ENCODE measurements around the gene GYPE. TPM values are rescaled to one million over a fixed set of nuclear protein-coding genes. Genes with fewer than 3 reads are reported as not detected.
A peak's percentile ranks its signal among the peaks of the same experiment; 100 is the strongest.
"Not testable (repeated sequence)": the region's sequence is repeated elsewhere in the genome, so short reads cannot be mapped to it uniquely, and the experiment has no call there.

The GYPE gene
- polyA plus RNA-seq (ENCODE audit: insufficient read length in 10 of 10), result 1 to 10 TPM in 9 of 10 donors, under 1 TPM in 1; 0.87 to 2.4 (median 1.8) TPM
- long read RNA-seq, donor 1, result 0 reads
- long read RNA-seq, donor 2, result 0 reads
- long read RNA-seq, donor 3, result 0 reads
- long read RNA-seq, donor 4, result 0 reads
- long read RNA-seq, donor 5, result 0 reads
- long read RNA-seq, donor 6, result 0 reads
- long read RNA-seq, donor 7, result 0 reads
- long read RNA-seq, donor 8, partial matches to known transcripts, result 0 of 2 reads
- long read RNA-seq, donor 8, other reads (novel, unspliced or antisense), result 0 of 2 reads
- long read RNA-seq, donor 9, result 0 reads

DNA sequence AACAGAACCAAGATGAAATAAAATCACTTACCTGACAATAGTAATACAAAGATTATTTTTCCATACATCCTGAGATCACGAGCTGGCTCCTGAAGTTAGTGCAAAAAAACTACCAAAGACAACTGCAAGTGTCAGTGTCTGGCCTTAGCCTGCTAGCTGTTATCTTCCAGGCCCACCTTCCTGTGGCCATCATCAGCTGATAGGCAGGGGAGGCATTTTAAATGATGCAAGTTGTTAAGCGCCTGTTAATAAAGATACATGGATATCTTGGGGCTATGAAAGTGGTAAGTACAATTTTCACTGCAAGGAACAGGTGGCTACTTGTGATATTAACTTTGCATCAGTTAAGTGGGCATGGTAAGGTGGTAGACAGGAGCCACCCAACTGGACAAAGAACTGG, at the start of gene GYPE:
GYPE (minus strand) TSS at position 120 of the 400 bp plus-strand sequence; CDS start at position 68, 52 bp downstream.
- DNase-seq, result not testable (repeated sequence)

DNA sequence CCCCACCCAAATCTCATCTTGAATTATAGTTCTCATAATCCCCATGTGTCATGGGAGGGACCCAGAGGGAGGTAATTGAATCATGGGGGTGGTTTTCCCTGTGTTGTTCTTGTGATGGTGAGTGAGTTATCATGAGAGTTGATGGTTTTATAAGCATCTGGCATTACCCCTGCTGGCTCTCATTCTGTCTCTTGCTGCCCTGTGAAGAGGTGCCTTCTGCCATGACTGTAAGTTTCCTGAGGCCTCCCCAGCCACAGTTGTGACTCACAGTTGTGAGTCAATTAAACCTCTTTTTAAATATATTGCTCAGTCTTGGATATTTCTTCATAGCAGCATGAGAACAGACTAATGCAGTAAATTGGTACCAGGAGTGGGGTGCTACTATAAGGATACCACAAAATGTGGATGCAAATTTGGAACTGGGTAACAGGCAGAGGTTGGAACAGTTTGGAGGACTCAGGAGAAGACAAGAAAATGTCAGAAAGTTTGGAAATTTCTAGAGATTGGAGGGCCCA, 46.2 kb upstream of the GYPE start:
- not testable (repeated sequence) for DNase-seq

DNA sequence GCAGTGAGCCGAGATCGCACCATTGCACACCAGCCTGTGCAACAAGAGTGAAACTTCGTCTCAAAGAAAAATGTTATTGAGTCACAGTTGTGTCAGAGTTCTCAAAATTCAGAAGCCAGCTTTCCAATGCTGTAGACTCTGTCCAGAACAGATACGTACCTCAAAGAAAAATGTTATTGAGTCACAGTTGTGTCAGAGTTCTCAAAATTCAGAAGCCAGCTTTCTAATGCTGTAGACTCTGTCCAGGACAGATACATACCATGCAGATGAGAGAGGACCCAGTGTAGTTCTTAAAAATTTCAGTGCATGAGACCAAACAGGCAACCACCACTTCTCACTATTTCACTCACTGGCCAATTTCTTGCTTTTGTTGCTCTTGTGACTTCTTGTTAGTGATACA, 45.6 kb upstream of the GYPE start:
- DNase-seq, result not testable (repeated sequence)

DNA sequence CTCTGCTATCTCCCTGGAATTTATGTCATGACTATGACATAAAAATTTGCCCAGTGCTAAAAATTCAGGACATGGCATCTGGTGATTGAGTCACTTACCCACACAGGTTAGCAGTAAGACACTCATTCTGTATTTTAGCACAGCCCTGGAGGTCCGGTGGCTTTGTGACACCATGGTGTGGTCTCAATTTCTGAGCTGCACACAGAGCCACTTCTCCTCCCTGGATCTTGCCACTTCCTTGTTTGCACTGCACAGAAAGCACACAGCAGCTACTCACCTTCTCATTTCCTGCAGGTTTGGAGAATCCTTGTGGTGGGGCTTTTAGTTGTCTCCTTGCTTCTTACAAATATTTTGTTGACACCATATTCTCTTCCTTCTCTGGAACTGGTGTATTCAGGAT, 44.8 kb upstream of the GYPE start:
- DNase-seq, result not testable (repeated sequence)

DNA sequence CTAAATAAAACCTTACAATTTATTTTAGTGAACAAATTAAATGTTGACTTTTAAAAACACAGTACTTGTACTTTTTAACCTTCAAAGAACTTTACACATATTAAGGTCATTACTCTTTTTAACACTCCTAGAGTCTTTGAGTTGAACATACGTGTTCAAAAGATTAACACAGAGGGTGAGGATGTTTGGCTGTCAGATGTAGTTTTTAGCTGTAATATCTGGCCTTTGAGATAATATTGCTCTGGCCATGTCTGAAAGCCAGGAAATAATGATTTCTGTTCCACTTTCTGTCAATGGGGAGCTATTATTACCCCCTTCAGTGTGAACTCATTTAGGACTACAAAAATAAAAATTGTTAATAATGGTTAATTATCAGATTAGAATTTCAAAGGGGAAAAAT, 42.1 kb upstream of the GYPE start:
- DNase-seq, result not testable (repeated sequence)

DNA sequence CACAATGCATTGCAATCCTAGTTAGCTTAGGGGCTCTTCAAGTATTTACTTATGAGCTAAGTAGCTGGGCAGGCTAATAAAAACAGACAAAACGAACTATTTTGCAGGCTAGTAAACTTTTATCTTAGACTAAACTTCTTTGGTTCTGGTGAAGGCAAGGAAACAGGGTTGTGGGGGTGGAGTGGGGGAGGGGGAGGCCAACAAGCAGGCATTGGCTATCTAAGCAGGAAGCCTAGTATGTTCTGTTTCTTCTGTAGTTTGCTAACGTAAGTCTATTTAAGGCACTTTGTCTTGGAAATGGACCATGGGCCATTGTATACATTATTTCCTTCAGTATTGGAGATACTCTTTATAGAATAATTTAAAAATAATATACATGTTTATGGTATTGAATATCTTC, 35.3 kb upstream of the GYPE start:
- DNase-seq, result not testable (repeated sequence)

DNA sequence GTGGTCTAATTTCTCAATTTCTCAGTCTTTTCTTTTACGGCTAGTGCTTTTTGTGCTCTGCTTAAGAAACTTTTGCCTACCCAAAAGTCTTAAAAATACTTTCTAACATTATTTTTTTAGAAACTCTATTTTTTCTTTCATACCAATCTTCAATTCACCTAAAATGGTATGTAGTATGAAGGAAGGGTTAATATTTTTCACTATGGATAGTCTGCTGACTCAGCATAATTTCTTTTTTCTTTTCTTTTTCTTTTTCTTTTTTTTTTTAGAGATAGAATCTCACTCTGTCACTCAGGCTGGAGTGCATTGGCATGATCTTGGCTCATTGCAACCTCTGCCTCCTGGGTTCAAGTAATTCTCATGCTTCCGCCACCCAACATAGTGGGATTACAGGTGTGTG, 34.2 kb upstream of the GYPE start:
- no peak for DNase-seq

DNA sequence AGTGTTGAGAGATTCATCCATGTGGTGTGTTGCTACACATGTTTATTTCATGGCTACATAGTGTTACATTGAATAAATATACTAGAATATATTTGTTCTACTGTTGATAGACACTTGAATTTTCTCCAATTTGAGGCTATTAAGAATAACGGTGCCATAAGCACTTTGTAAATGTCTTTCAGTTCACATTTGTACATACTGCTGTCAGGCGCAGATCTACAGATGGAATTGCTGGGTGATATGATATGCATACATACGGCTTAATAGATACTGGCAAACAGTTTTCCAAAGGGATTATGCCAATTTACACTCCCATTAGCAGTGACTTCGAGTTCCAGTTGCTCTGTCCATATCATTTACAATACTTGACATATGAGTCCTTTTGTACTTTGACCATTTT, 33.5 kb upstream of the GYPE start:
- not testable (repeated sequence) for DNase-seq

DNA sequence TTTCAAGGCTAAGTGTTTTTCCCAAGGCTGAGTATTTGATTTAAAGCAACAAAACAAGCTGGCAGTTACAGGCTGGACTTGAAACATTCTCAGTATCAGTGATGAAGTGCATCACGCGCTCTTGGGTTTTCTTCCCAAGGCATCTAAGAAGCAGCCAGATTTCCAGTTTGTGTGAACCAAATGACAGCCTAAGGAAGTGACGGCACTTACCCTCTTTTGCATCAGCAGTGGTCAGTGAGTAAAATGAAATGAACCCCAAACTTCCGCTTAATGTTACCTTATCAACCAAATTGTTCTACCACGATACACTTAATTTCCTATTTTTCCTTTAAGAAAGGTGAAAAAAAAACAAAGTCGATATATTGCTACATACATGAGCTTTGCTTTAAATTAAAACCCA, 15.8 kb upstream of the GYPE start:
- no peak for DNase-seq

DNA sequence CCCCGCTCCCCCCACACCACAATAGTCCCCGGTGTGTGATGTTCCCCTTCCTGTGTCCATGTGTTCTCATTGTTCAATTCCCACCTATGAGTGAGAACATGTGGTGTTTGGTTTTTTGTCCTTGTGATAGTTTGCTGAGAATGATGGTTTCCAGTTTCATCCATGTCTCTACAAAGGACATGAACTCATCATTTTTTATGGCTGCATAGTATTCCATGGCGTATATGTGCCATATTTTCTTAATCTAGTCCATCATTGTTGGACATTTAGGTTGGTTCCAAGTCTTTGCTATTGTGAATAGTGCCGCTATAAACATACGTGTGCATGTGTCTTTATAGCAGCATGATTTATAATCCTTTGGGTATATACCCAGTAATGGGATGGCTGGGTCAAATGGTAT, 11.1 kb upstream of the GYPE start:
- DNase-seq, result not testable (repeated sequence)

DNA sequence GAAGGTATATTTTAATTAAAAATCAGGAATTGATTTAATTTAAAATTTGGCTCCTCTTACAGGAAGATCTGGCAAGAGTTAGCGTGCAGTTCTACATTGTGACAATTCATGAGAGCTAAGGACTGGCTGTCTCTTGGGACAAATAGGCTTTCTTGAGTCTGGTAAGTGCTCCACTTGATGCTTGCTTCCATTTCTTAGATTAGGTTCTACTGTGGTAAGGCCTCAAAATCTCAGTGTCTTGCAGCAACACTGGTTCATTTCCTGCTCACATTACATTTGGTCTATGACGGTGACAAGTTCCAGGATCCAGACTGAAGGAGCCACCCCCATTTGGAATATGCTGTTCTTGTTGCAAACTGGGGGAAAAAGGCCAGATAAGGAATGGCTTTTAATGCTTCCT, 7.1 kb upstream of the GYPE start:
- DNase-seq, result peak in 1 of 3 donors; percentile 2

DNA sequence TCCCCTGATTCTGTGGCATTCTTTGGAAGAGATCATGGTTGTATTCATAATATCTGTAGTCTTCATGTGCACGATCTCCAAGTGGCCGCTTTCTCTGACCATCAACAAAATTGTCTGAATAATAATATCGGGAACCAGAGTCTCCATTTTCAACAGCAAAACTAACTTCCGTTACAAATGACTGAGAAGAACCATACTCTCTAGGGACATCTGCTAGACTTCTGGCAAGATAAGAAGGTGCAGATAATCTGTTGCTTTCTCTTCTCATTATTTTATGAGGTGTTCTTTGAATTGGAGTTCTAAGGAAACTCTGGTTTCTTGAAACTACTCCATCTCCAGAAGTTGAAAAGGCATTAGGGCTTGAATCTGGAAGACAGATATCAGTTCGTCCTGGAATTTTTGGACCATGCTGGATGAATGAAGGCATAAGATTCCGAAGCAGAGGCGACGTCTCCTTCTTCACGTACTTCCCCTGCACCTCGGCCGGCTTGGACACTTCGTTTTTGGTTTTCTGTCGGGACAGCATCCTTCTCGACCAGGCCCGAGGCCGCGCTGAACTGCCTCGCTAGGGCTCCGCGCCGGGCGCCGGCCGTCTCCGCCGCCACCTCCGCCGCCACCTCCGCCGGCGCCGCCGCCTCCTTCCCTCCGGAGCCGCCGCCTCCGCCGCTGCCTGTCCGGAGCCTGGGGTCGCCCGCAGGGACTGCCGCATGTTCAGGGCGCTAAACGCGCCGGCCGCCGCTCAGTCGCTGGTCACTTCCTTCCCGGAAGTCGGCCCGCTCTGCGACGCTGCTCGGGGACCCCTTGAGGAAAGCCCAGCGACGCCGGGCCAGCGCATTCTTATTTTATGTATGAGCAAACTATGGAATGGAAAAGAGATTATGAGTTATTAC, 6.4 kb upstream of the GYPE start:
- peak; percentile 13 to 69 (median 57) for DNase-seq

DNA sequence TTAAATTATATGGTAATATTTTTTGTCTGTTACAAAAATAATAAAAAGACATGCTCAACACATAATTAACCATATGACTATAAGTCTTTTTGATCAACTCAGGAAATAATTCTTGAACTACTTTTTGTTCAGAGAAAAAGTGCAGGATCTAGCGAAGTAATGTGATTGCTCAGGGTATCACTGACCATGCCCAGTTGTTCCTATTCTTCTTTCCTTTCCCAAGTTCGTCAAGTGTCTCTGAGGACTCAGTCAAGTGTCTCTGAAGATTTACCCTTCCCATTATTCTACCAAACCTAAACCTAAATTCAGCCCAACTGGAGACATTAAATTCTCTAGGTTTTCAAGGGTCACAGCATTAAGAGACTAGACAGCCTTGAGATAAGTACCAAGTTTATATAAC, 5.5 kb upstream of the GYPE start:
- DNase-seq, result peak in 1 of 3 donors; percentile 22

DNA sequence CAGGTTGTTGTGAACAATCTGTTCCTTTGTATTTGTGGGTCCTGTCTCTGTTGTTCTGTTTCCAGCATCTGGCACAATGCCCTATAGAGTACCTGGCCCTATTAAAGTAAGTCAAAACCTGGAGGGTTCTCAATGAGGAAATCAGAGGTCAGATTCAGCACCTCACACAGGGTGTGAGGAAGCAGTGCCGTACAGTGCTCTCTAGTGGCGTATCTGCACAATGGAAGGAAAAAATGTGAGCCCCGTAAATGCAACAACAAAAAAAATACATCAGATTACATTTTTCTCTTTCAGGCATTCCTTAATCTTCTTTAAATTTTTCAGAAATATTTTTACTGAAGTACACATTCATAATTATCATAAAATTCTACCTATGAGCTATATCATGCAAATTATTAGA, 2.5 kb upstream of the GYPE start:
- DNase-seq, result peak in 1 of 3 donors; percentile 17

DNA sequence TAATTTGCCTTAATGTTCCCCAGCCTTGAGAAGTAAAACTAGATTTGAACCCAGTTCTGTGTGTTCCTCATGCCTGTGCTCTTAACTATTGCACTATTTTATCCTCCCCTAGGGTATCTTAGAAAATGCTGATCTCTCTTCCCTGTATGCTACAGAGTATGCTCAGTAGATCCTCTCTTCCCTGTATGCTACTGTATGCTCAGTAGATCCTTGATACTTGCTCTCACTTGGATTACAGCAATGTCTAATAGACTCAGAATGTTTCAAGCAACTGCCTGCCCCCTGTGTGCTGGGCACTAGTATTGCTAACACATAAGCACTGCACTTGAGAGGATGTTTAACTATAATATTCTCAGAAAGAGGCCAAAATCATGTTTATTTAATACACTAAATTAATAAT, 928 bp downstream of the GYPE start:
- not testable (repeated sequence) for DNase-seq

DNA sequence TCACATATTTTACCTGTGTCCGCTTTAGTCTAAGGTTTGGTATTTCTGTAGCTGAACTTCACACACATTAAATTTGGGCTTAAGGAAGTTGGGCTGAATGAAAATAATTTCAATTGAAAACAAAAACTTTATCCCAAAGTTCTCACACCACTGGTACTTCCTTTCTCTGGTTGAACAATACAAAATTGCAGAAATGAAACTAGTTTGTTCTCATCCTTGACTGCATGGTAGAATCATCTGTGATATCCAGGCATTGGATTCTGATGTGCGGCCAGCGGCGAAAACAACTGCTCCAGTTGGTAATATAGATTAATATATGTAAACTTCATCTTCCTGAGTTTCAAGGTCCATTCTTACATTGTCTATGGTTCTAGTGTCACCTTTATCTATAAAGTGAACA, 15.0 kb downstream of the GYPE start:
- DNase-seq, result not testable (repeated sequence)

DNA sequence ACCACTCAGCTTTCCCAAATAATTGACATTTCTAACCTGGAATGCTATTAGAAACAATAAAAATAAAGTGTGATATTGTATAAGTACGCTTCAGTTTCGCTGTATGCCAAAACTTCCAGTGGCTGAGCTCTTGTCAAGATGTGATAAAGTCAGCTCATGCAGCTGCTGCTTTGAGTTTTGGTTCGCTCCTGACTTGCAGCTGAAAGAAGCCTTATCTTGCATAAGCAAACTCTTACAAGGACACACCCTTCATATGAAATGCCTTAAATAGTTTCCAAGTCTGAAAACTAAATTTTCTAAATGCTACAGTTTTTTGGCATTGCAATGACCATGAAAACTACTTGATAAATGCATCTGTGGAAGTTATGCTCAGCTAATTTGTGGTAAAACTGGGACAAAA, 17.2 kb downstream of the GYPE start:
- DNase-seq, result not testable (repeated sequence)

DNA sequence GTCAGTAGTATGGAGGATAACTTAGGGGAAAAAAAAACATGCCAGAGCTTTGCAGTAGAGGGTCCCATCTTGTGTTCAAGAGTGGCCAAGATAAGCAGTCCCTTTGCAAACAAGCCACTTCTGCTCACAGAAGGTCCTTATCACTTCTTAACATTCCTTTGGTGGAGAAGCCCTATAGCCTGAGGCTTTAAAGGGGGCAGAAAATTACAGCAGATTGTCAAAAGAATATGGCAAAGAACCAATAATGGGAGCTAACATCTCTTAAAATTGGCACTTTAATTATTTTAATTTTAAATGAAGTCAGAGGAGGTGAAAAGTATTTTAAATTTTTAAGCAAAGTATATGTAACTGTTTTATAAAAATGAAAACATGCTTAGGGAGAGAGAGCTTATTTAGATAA, 20.4 kb downstream of the GYPE start:
- DNase-seq, result not testable (repeated sequence)

DNA sequence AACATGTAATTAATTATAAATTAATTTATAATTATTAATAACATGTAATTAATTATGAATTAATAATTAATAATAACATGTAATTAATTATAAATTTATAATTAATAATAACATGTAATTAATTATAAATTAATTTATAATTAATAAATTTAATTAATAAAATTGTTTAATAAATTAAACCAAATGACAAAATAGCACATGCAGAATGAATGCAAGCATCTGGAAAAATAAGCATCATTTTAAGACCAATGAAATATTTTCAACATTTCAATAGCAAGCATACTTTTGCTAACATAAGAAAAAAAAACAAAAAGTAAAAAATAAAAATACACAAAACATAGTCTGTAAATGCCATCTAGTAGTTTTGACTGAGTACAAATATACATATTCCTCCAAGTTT, 21.8 kb downstream of the GYPE start:
- no peak for DNase-seq

DNA sequence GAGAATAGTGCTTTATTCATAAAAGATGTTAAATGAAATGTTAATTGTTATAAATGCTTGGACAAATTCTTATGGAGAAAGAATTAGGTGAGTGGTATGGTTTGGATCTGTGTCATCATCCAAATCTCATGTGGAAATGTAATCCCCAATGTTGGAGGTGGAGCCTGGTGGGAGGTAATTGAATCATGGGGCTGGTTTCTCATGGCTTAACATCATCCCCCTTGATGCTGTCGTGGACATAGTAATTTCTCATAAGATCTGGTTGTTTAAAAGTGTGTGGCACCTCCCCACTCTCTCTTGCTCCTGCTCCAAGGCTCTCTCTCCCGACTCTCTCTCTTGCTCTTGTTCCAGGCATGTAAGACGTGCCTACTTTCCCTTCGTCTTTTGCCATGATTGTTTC, 22.5 kb downstream of the GYPE start:
- peak in 1 of 3 donors; percentile 9 for DNase-seq

DNA sequence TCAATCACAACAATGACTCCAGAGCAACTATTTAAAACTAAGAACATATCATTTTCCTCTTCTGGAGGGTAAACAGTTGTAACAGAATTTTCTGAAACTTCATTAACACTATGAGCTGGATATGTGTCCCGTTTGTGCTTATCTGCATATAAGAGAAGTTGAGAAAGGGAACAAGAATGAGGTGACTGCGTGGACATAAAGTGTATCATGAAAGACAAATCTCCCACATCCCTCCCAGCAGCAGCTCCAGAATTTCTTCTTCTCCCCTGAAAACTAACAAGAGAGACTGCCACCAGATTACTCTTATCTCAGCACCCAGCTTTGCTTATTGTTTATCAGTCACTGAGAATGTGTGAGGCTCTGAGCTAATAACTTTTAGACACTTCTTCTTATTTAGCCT, 25.8 kb downstream of the GYPE start:
- not testable (repeated sequence) for DNase-seq

DNA sequence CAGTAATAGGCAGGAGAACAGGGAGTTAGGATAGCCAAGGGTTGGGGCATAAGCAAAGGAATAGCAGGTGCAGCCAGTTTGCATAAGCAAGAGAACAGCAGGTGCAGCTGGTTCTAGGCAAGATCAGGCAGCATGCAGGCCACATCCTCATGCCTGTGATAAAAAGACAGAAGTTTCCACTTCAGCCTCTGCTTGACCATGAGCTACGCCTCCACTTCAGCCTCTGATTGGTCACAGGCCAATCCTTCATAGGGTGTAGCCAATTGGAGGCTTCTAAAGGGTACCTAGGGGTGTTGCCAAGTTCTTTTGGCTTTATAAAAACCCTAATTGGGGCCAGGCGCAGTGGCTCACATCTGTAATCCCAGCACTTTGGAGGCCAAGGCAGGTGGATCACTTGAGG, 30.0 kb downstream of the GYPE start:
- DNase-seq, result not testable (repeated sequence)
